PC-3 (cell line): ENCODE results near the gene RPF1.

ENCODE experiments used
- EZH2 ChIP-seq: fragments of 300-600 bp; sonication (generic); IDR thresholded peaks from one replicate; pipeline ENCODE4 v1.6.1; 2017; ENCODE audit warnings: antibody characterized with exemption, mild to moderate bottlenecking, low read length; ENCODE audit not compliant: unreplicated experiment
- TF ChIP-seq, protein P1 (sequence below): fragments of 300-600 bp; sonication (generic); conservative IDR thresholded peaks from 2 replicates; pipeline ENCODE4 v1.5.1; 2017; ENCODE audit warnings: antibody characterized with exemption, low read depth, mild to moderate bottlenecking, low read length

DNA sequence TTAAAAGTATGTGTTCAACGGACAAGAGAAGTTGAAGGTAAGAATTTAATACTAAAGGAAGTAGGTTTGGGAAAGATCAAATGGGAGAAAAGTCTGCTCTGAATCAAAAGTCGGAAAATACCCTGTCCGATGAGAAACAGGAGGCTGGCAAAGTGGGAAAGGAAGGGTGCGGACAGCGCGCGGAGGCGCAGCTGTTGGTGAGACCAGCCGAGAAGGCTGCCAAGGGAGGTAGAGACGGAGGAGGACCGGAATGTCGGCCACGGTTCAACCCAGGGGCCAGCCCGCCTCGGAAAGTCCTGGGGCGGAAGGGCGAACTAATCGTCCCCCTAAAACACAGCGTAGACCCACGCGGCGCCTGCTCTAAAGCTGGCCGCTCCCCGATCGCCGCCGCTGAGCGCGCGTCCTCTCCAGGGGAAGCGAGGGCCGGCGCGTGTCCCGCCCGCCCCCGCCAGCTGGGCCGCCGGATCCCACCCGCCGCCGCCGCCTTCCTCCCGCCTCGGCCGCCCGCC is 26.5 kb downstream of the RPF1 start:
- TF ChIP-seq, protein P1, sequence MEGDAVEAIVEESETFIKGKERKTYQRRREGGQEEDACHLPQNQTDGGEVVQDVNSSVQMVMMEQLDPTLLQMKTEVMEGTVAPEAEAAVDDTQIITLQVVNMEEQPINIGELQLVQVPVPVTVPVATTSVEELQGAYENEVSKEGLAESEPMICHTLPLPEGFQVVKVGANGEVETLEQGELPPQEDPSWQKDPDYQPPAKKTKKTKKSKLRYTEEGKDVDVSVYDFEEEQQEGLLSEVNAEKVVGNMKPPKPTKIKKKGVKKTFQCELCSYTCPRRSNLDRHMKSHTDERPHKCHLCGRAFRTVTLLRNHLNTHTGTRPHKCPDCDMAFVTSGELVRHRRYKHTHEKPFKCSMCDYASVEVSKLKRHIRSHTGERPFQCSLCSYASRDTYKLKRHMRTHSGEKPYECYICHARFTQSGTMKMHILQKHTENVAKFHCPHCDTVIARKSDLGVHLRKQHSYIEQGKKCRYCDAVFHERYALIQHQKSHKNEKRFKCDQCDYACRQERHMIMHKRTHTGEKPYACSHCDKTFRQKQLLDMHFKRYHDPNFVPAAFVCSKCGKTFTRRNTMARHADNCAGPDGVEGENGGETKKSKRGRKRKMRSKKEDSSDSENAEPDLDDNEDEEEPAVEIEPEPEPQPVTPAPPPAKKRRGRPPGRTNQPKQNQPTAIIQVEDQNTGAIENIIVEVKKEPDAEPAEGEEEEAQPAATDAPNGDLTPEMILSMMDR: no peak
- TF ChIP-seq EZH2: no peak
